AG04450 (cell line): ENCODE measurements around the gene RNMT. TPM values are rescaled to one million over a fixed set of nuclear protein-coding genes. Genes with fewer than 3 reads are reported as not detected.
"Not testable (repeated sequence)": the region's sequence is repeated elsewhere in the genome, so short reads cannot be mapped to it uniquely, and the experiment has no call there.

Source experiments
- CTCF ChIA-PET: fragments of 300-600, 350-600 bp; formaldehyde crosslinking; extraction: SDS; loops from one replicate; lab custom pipeline; 2022; ENCODE audit warnings: antibody characterized with exemption, inconsistent platforms; lab: Charles Lee
- POLR2A ChIA-PET: fragments of 350-600 bp; formaldehyde crosslinking; extraction: SDS; loops from one replicate; lab custom pipeline; 2021; ENCODE audit warnings: antibody characterized with exemption, inconsistent platforms; lab: Yijun Ruan, JAX
- DNase-seq: peaks from one replicate; pipeline ENCODE4 v3.0.0-alpha.2; 2011; ENCODE audit warnings: low read depth, low spot score
- H3K27ac ChIP-seq: one replicate; pipeline ENCODE4 v1.5.1; 2012; ENCODE audit warnings: low read depth, low read length, control low read depth
- H3K27me3 ChIP-seq: one replicate; pipeline ENCODE4 v1.6.0; 2012; ENCODE audit warnings: low read length; ENCODE audit not compliant: control insufficient read depth, insufficient read depth
- H3K4me3 ChIP-seq: 2 replicates; pipeline ENCODE4 v1.5.1; 2011; ENCODE audit warnings: mild to moderate bottlenecking, low read depth, low read length, control low read depth
- H3K9me3 ChIP-seq: 2 replicates; pipeline ENCODE4 v1.5.1; 2012; ENCODE audit warnings: low read length; ENCODE audit not compliant: control insufficient read depth, insufficient read depth
- CTCF ChIP-seq: IDR thresholded peaks from 2 replicates; pipeline ENCODE4 v1.5.1; 2011; ENCODE audit warnings: low read depth, low read length, control low read depth, inconsistent platforms
- polyA plus RNA-seq: library from polyadenylated mRNA; depleted of rRNA; stranded (reverse); fragments of >200 nt; gene quantifications from 2 replicates; pipeline ENCODE4 v1.2.3, GENCODE V29; 2011

RNMT gene
- polyA plus RNA-seq, 1 experiment, result 23.5 TPM

- no peak for DNase-seq
- ChIA-PET POLR2A (no interaction called here), CTCF (no interaction called here)
- Histone ChIP-seq H3K27ac (no peak overlapping the region), H3K27me3 (no peaks in the 10 kb centered on the region), H3K4me3 (no peak overlapping the region), H3K9me3 (peaks cover 5% of the 10 kb centered on the region; the same call in 1 of the 2 replicates)
- TF ChIP-seq CTCF, result no peak
These were observed 38.0 kb upstream of the RNMT start for GRCh38 chr18:13688191-13689136.

GRCh38 chr18:13690060-13690459, 36.4 kb upstream of the RNMT start:
- H3K4me3 ChIP-seq, POLR2A ChIA-PET, H3K27me3 ChIP-seq, DNase-seq, H3K9me3 ChIP-seq, H3K27ac ChIP-seq: not testable (repeated sequence)
- CTCF ChIA-PET, result interaction anchor here (1.2 kb wide), 1 partner anchor 9 kb away, joined by 3 read pairs; no protein-coding TSS in a partner anchor

GRCh38 chr18:13695337-13695736, 31.1 kb upstream of the RNMT start:
- CTCF ChIA-PET, H3K4me3 ChIP-seq, H3K27me3 ChIP-seq, DNase-seq, POLR2A ChIA-PET, H3K27ac ChIP-seq, H3K9me3 ChIP-seq: not testable (repeated sequence)

GRCh38 chr18:13696961-13697360, 29.5 kb upstream of the RNMT start:
- Histone ChIP-seq H3K9me3 (peaks cover 3% of the 10 kb centered on the region), H3K27me3 (no peaks in the 10 kb centered on the region), H3K27ac (no peak overlapping the region), H3K4me3 (no peak overlapping the region)
- ChIA-PET CTCF (no interaction called here), POLR2A (no interaction called here)
- no peak for DNase-seq
- TF ChIP-seq CTCF, result no peak

GRCh38 chr18:13700153-13700552, 26.3 kb upstream of the RNMT start:
- POLR2A ChIA-PET, result no interaction called here

More at GRCh38 chr18:13700153-13700552, 26.3 kb upstream of the RNMT start:
- H3K27me3 ChIP-seq, result no peaks in the 10 kb centered on the region
- H3K9me3 ChIP-seq, result peaks cover 8% of the 10 kb centered on the region
- CTCF ChIA-PET, result no interaction called here
- no peak for DNase-seq
- no peak overlapping the region for H3K27ac ChIP-seq
- H3K4me3 ChIP-seq, result no peak overlapping the region
- TF ChIP-seq CTCF, result no peak
